ENCODE measurements around the gene B4GALNT4. TPM values are rescaled to one million over a fixed set of nuclear protein-coding genes. Genes with fewer than 3 reads are reported as not detected.

The B4GALNT4 gene
- total RNA-seq, 4 donors from 2014 or later = 3.2 to 10.6 (median 4.8) TPM

DNA sequence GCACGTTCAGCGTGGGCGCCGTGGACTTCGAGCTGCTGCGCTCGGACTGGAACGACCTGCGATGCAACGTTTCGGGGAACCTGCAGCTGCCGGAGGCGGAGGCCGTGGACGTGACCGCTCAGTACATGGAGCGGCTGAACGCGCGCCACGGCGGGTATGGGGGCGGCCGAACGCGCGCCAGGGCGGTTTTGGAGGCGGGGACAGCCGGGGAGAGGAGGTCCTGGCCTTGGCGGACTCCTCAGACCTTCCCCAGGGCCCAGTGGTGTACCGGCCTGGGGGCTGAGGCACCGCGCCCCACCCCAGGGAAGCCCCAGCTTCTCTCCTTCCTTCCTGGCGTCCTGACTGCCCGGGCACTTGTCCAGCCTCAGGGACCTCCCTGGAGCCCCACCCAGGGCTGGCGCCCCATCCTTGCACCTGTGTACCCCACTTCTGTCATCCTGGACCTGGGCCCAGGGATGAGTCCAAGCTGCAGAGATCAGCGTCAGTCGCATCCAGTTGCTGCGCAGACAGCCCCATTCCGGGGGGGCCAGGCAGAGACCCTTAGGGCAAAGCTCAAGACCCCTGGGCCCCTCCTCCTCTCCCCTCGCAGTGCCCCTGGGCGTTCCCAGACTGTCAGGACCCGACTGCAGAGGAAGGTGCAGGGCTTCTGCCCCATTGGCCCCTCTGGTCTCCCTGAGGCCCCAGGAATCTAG, 8.0 kb downstream of the B4GALNT4 start:
- H3K27ac ChIP-seq = no peak overlapping the region
- no peaks in the 10 kb centered on the region for H3K9me3 ChIP-seq
- TF ChIP-seq CTCF (IDR thresholded peaks at IDR 0.05) = no peak
- no peak for TF ChIP-seq EP300 (IDR thresholded peaks at IDR 0.05)
- TF ChIP-seq POLR2A (IDR thresholded peaks at IDR 0.05) = no peak
- TF ChIP-seq POLR2AphosphoS5 (IDR thresholded peaks at IDR 0.05) = no peak
- H3K27me3 ChIP-seq = peaks cover 16% of the 10 kb centered on the region
- ATAC-seq = no peak
- no peak overlapping the region for H3K4me3 ChIP-seq
- H3K36me3 ChIP-seq = peaks cover 0 to 29% of the 10 kb centered on the region in 2 donors
- 93% methylated on average over 5 of the region's 44 CpGs; no CpG with 5 or more reads in 1 of the 2 donors for WGBS, 2 donors (ENCODE audit: low coverage in 1 of 2)
- no peaks in the 10 kb centered on the region for H3K4me1 ChIP-seq

DNA sequence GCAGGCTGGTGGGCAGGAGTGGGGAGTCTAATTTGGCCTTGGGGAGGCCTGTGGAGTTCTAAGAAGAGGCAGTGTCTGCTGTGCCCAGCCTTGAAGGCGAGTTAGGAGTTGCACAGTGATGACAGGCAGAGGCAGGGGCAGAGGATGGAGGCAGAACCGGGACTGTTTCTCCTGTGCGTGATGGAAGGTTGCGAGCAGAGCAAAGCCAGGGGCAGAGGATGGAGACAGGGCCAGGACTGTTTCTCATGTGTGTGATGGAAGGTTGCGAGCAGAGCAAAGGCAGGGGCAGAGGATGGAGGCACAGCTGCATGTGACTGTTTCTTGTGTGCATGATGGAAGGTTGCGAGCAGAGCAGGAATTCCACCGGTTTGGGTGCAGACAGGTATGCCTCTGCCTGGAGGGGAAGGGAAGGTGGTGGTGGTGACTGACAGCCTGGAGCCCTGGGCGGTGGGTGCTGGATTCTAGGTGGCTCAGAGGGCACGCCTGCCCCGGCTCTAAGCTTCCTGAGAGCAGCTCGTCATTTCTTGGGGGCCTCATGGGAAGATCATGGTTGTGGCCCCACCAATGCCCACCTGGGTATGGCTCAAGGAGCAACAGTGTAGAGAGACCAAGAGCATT, 8.7 kb downstream of the B4GALNT4 start:
- Histone ChIP-seq H3K36me3 (peaks cover 0 to 29% of the 10 kb centered on the region in 2 donors), H3K27ac (no peak overlapping the region), H3K27me3 (peaks cover 16% of the 10 kb centered on the region), H3K4me3 (no peak overlapping the region), H3K9me3 (no peaks in the 10 kb centered on the region), H3K4me1 (no peaks in the 10 kb centered on the region)
- WGBS, 2 donors (ENCODE audit: low coverage in 1 of 2) = 79 to 84% methylated on average over 3 to 8 of the region's 11 CpGs
- TF ChIP-seq EP300 (IDR thresholded peaks at IDR 0.05) (no peak), POLR2A (IDR thresholded peaks at IDR 0.05) (no peak), CTCF (IDR thresholded peaks at IDR 0.05) (no peak), POLR2AphosphoS5 (IDR thresholded peaks at IDR 0.05) (no peak)
- no peak for ATAC-seq

DNA sequence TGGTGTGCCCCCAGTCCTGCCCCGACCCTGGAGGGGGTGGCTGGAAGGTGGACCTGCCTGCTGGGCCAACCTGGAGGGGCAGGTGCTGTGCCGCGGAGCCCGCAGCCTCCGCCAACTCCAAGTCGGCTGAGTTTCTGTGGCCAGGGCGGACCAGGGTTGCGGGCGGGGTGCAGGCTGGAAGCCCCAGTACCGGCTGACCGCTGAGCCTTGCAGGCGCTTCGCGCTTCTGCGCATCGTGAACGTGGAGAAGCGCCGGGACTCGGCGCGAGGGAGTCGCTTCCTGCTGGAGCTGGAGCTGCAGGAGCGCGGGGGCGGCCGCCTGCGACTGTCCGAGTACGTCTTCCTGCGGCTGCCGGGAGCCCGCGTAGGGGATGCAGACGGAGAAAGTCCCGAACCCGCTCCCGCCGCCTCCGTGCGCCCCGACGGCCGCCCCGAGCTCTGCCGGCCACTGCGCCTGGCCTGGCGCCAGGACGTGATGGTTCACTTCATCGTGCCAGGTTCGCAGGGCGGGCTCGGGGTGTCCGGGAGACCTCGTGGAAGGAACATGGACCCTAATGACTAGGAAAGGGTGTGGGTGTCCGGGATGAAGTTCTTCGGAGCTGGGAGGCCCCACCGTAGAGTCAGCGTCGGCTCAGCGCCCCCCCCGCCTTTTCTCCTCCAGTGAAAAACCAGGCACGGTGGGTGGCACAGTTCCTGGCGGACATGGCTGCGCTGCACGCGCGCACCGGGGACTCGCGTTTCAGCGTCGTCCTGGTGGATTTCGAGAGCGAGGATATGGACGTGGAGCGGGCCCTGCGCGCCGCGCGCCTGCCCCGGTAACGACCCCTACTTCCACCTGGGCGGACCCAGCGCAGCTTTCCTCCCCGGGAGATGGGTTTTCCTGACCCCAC, 10.2 kb downstream of the B4GALNT4 start:
- no peak overlapping the region for H3K4me3 ChIP-seq
- WGBS, 2 donors (ENCODE audit: low coverage in 1 of 2) = 85 to 92% methylated on average over 4 to 11 of the region's 87 CpGs
- H3K4me1 ChIP-seq = no peaks in the 10 kb centered on the region
- no peaks in the 10 kb centered on the region for H3K9me3 ChIP-seq
- TF ChIP-seq EP300 (IDR thresholded peaks at IDR 0.05) (no peak), POLR2A (IDR thresholded peaks at IDR 0.05) (no peak), POLR2AphosphoS5 (IDR thresholded peaks at IDR 0.05) (no peak), CTCF (IDR thresholded peaks at IDR 0.05) (no peak)
- H3K27me3 ChIP-seq = peaks cover 16% of the 10 kb centered on the region
- ATAC-seq = no peak
- H3K36me3 ChIP-seq = peaks cover 0 to 23% of the 10 kb centered on the region in 2 donors
- no peak overlapping the region for H3K27ac ChIP-seq

DNA sequence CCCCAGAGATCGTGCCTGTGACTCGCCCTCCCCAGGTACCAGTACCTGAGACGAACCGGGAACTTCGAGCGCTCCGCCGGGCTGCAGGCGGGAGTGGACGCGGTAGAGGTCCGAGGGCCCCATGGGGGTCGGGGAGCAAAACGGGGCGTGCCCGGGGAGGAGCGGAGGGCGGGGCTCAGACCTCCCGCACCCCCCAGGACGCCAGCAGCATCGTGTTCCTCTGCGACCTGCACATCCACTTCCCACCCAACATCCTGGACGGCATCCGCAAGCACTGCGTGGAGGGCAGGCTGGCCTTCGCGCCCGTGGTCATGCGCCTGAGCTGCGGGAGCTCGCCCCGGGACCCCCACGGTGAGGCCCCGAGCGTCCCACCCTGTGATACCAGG, 10.8 kb downstream of the B4GALNT4 start:
- no peak for ATAC-seq
- WGBS, 2 donors (ENCODE audit: low coverage in 1 of 2) = no CpG with 5 or more reads among the region's 35 CpGs
- Histone ChIP-seq H3K4me1 (no peaks in the 10 kb centered on the region), H3K36me3 (peaks cover 0 to 23% of the 10 kb centered on the region in 2 donors), H3K27me3 (peaks cover 16% of the 10 kb centered on the region), H3K9me3 (no peaks in the 10 kb centered on the region), H3K27ac (no peak overlapping the region), H3K4me3 (no peak overlapping the region)
- TF ChIP-seq EP300 (IDR thresholded peaks at IDR 0.05) = no peak
- no peak for TF ChIP-seq POLR2AphosphoS5 (IDR thresholded peaks at IDR 0.05)
- TF ChIP-seq CTCF (IDR thresholded peaks at IDR 0.05) = no peak
- no peak for TF ChIP-seq POLR2A (IDR thresholded peaks at IDR 0.05)
